PFSK-1 (cell line): ENCODE measurements around the gene TSSK6.

ENCODE experiments used
- FOXP2 ChIP-seq: optimal IDR thresholded peaks from 2 replicates; pipeline ENCODE3; 2011; ENCODE audit warnings: borderline replicate concordance, control low read depth, inconsistent platforms; ENCODE audit not compliant: insufficient read depth; ENCODE audit errors: extremely low read length, extremely low read depth
- POLR2AphosphoS5 ChIP-seq: IDR thresholded peaks from 2 replicates; pipeline ENCODE4 v1.6.1; 2012; ENCODE audit warnings: low read depth, mild to moderate bottlenecking, control low read depth, low read length, moderate library complexity
- REST ChIP-seq, 2 experiments: IDR thresholded peaks; 2 replicates each; pipeline versions ENCODE4 v1.6.1 to v1.8.0; 2011 to 2012; ENCODE audit warnings: low read depth in 2 of 2, low read length in 2 of 2, control low read depth in 1 of 2, inconsistent platforms in 1 of 2, mild to moderate bottlenecking in 1 of 2, moderate library complexity in 1 of 2; ENCODE audit not compliant: insufficient read depth in 1 of 2
- SIN3A ChIP-seq: IDR thresholded peaks from 2 replicates; pipeline ENCODE4 v1.6.1; 2012; ENCODE audit warnings: mild to moderate bottlenecking, low read length, moderate library complexity, borderline replicate concordance; ENCODE audit not compliant: insufficient read depth

- TF ChIP-seq SIN3A (no peak), REST (IDR thresholded peaks at IDR 0.05; ENCODE audit: insufficient read depth in 1 of 2, low read depth in 2 of 2, low read length in 2 of 2) (no peak), POLR2AphosphoS5 (no peak), FOXP2 (no peak)
These were observed 35.2 kb upstream of the TSSK6 start for GRCh38 chr19:19550485-19550929.
